ENCODE results near the gene GPR152. TPM values are rescaled to one million over a fixed set of nuclear protein-coding genes. Genes with fewer than 3 reads are reported as not detected.

The GPR152 gene, protein sequence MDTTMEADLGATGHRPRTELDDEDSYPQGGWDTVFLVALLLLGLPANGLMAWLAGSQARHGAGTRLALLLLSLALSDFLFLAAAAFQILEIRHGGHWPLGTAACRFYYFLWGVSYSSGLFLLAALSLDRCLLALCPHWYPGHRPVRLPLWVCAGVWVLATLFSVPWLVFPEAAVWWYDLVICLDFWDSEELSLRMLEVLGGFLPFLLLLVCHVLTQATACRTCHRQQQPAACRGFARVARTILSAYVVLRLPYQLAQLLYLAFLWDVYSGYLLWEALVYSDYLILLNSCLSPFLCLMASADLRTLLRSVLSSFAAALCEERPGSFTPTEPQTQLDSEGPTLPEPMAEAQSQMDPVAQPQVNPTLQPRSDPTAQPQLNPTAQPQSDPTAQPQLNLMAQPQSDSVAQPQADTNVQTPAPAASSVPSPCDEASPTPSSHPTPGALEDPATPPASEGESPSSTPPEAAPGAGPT
- not detected in 2 replicates for total RNA-seq (2021)
- long read RNA-seq: 0 reads

DNA sequence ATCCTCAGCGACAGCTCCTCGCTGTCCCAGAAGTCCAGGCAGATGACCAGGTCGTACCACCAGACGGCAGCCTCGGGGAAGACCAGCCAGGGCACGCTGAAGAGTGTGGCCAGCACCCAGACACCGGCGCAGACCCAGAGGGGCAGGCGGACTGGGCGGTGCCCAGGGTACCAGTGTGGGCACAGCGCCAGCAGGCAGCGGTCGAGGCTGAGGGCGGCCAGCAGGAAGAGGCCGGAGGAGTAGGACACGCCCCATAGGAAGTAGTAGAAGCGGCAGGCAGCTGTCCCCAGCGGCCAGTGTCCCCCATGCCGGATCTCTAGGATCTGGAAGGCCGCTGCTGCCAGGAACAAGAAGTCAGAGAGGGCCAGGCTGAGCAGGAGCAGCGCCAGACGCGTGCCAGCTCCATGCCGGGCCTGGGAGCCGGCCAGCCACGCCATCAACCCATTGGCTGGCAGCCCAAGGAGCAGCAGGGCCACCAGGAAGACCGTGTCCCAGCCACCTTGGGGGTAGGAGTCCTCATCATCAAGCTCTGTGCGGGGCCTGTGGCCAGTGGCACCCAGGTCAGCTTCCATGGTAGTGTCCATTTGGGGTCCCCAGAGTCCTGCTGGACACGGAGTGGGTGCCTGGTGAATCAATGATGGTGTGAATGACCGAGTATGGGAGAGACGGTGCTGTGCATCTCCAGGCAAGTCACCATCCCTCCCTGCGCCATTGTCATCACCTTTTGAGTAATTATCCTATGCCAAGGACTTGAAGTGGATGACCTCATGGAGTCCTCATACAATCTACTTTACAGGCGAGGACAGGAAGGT lies at the start of gene GPR152:
GPR152 (minus strand) TSS at position 589 of the 812 bp plus-strand sequence; CDS start at position 584, 5 bp downstream.
- no peak within 1 kb of the TSS for H4K5ac ChIP-seq (ENCODE audit: insufficient read length, low read depth, low read length)
- H3K23ac ChIP-seq (ENCODE audit: insufficient read length, low read depth, low read length): no peak within 1 kb of the TSS
- no peaks in the 10 kb centered on the region for H3K79me1 ChIP-seq (ENCODE audit: insufficient read depth, low read depth, low read length, poor library complexity, severe bottlenecking)
- no peak for DNase-seq
- no peak within 1 kb of the TSS for H4K8ac ChIP-seq (replicated peaks; ENCODE audit: insufficient read length, low read depth, low read length)
- Mint-ChIP-seq H3K4me3 (peak within 1 kb of the TSS in 1 of 2 experiments; percentile 45; a peak in 1 of 5 replicates), H3K27me3 (ENCODE audit: low read depth) (peaks cover 13% of the 10 kb centered on the region), H3K9me3 (no peaks in the 10 kb centered on the region; a peak in 1 of 5 replicates), H3K27ac (peak within 1 kb of the TSS in 1 of 3 experiments; percentile 68; a peak in 1 of 7 replicates), H3K4me1 (0 out of 4 replicates have a peak, but pooled peaks cover 2 to 4% of the 10 kb centered on the region in 2 experiments), H3K36me3 (ENCODE audit: insufficient read depth in 1 of 3, low read depth in 3 of 3) (no peaks in the 10 kb centered on the region; a peak in 1 of 7 replicates)
- no peak within 1 kb of the TSS for H2AK5ac ChIP-seq (ENCODE audit: insufficient read length, low read length)
- H4K91ac ChIP-seq (ENCODE audit: insufficient read length, low read depth, low read length): no peak within 1 kb of the TSS
- peaks cover 5% of the 10 kb centered on the region for H3K23me2 ChIP-seq (ENCODE audit: insufficient read length, low read depth, low read length, poor library complexity, severe bottlenecking)
- no peak within 1 kb of the TSS for H3T11ph ChIP-seq (ENCODE audit: low read length)
- no peak within 1 kb of the TSS for H3K9ac ChIP-seq (ENCODE audit: extremely low read depth, insufficient read length, low read length)
- H3K4me2 ChIP-seq (ENCODE audit: insufficient read depth, insufficient read length, low read length): no peak within 1 kb of the TSS
- no peaks in the 10 kb centered on the region for H3K9me3 ChIP-seq (ENCODE audit: control insufficient read depth, low read depth, low read length)
- H3K56ac ChIP-seq (ENCODE audit: insufficient read length, low read depth, low read length): no peak within 1 kb of the TSS
- no peaks in the 10 kb centered on the region for H4K20me1 ChIP-seq (ENCODE audit: control insufficient read depth, insufficient read depth, insufficient read length)
- no peak within 1 kb of the TSS for H3K18ac ChIP-seq (ENCODE audit: insufficient read length, low read depth, low read length)
- no peaks in the 10 kb centered on the region for H3K79me2 ChIP-seq (ENCODE audit: insufficient read depth, low read length)
- H3K4ac ChIP-seq (ENCODE audit: low read depth, low read length): no peak within 1 kb of the TSS
- H2BK20ac ChIP-seq (ENCODE audit: low read depth, low read length, poor library complexity, severe bottlenecking): no peak within 1 kb of the TSS
- no CpG with 5 or more reads among the region's 33 CpGs for WGBS (ENCODE audit: extremely low coverage, insufficient read length, low lambda C conversion rate)
- no peak within 1 kb of the TSS for H2BK12ac ChIP-seq (ENCODE audit: insufficient read length, low read depth, low read length)
- no peak within 1 kb of the TSS for H2BK15ac ChIP-seq (ENCODE audit: low read depth, low read length)
- H3K14ac ChIP-seq (ENCODE audit: insufficient read depth, low read length): no peak within 1 kb of the TSS; the same call in 1 of the 2 replicates
- H3K27me3 ChIP-seq (ENCODE audit: insufficient read depth, low read length): no peaks in the 10 kb centered on the region
- no peak within 1 kb of the TSS for H3K27ac ChIP-seq (ENCODE audit: insufficient read length, low read depth, low read length)
- TF ChIP-seq, protein P1, sequence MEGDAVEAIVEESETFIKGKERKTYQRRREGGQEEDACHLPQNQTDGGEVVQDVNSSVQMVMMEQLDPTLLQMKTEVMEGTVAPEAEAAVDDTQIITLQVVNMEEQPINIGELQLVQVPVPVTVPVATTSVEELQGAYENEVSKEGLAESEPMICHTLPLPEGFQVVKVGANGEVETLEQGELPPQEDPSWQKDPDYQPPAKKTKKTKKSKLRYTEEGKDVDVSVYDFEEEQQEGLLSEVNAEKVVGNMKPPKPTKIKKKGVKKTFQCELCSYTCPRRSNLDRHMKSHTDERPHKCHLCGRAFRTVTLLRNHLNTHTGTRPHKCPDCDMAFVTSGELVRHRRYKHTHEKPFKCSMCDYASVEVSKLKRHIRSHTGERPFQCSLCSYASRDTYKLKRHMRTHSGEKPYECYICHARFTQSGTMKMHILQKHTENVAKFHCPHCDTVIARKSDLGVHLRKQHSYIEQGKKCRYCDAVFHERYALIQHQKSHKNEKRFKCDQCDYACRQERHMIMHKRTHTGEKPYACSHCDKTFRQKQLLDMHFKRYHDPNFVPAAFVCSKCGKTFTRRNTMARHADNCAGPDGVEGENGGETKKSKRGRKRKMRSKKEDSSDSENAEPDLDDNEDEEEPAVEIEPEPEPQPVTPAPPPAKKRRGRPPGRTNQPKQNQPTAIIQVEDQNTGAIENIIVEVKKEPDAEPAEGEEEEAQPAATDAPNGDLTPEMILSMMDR (conservative IDR thresholded peaks at IDR 0.05): no peak
- H2BK120ac ChIP-seq (ENCODE audit: low read depth, low read length, poor library complexity, severe bottlenecking): no peak within 1 kb of the TSS
- no peak within 1 kb of the TSS for H2BK5ac ChIP-seq (ENCODE audit: insufficient read length, low read length)
- H3K4me1 ChIP-seq (ENCODE audit: insufficient read depth, low read length): no peaks in the 10 kb centered on the region
- no peak within 1 kb of the TSS for H2AFZ ChIP-seq (ENCODE audit: low read length)
